ENCODE measurements around the gene HOXB5. TPM values are rescaled to one million over a fixed set of nuclear protein-coding genes. Genes with fewer than 3 reads are reported as not detected.

The HOXB5 gene
- total RNA-seq, 1 experiment from 2014 or later: not detected

DNA sequence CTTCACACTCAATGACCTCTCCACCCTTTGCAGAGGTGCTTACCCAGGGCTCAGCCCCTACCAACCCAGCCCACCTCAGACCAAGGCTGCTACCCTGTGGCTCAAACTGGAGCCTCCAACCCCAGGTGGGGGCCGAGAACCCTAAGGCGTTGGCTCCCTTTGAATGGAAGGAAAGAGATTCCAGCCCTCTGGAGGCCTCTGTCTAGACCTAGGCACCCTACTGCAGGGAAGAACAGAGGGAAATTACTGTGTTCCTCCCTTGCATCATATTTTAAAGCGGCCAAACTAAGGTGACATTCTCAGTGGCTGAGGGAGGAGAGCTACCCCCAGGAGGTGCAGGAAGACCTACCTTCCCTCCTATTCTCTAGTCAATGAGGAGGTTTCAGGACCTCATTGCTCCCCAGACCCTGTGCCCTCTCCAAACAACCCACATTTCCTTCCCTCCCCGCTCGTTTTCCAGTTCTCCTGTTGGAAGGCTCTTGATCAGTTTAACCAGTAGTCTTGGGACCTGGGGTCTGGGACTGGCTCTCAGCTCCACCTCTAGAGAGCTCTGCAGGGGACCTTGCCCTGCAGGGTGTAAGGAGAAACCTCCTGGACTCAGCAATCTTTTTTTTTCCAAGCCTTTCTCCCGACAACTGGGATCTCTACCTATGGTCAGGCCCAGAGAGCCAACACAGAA, 27.0 kb upstream of the HOXB5 start:
- in situ Hi-C loops (cut with HindIII; ENCODE audit: low pct_unique_long_range_greater_than_20kb, low sequenced_read_pairs): no loop called here

DNA sequence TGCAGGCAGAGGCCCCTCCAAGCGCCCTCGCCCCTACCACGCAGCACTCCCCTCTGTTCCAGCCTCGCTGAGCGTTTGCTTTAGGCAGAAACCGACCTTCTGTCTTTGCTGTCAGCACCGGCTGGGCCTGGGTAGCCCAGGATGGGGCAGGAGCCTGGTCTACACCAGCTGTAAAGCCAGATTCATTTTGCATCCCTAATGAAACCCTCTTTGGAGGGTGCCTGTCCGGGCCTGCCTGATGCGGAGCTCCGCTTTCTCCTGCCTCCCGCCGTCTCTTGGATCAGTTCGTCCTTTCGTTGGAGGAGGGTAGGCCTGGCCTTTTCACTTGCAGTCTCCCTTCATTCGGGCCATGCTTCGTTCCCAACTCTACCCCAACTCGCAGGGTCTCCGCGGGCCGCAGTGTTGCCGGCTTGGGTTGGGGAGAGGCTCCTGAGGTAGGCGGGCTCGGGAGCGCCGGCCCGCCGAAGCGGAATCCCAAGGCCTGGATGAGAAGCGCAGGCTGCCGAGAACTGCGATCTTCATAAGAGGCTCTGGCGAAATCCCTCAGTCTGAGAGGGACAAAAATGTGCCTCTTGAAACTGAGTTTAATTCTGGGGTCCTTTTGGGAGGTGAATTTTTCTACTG, 26.4 kb upstream of the HOXB5 start:
- in situ Hi-C loops (cut with HindIII; ENCODE audit: low pct_unique_long_range_greater_than_20kb, low sequenced_read_pairs): no loop called here
- DNase-seq (ENCODE audit: low read depth): no peak

More for the DNA sequence above, 27.0 kb upstream of the HOXB5 start:
- DNase-seq (ENCODE audit: low read depth): no peak

DNA sequence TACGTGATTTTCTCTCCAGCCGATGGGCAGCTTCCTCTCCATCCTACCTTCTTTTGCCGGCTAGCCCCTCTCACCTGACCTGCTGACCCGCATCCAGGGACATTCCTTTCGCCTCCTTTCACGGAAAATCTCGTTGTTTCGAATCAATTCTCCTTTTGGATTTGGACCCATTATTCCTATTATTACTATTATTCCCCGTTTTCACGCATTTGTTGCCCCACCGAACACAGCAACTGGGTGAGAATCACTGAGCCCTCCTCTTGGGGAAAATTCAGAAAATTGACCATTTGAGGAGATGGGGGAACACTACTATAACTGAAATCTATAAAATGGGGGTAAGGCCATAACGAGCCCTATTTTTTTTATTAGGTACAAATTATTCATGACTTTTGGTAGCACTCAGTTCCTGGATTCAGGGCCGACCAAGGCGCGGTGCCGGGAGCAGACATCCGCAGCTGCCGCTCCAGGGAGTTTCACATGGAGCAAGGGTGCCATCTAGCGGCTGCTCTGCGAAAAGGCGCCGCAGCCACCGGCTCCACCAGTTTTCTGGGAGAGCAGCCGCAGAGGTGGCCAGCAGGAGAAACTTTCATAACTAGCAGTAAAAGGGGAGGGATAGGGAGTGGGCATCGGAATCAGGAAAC, 24.8 kb upstream of the HOXB5 start:
- in situ Hi-C loops (cut with HindIII; ENCODE audit: low pct_unique_long_range_greater_than_20kb, low sequenced_read_pairs): no loop called here
- peak; percentile 75 for DNase-seq (ENCODE audit: low read depth)

DNA sequence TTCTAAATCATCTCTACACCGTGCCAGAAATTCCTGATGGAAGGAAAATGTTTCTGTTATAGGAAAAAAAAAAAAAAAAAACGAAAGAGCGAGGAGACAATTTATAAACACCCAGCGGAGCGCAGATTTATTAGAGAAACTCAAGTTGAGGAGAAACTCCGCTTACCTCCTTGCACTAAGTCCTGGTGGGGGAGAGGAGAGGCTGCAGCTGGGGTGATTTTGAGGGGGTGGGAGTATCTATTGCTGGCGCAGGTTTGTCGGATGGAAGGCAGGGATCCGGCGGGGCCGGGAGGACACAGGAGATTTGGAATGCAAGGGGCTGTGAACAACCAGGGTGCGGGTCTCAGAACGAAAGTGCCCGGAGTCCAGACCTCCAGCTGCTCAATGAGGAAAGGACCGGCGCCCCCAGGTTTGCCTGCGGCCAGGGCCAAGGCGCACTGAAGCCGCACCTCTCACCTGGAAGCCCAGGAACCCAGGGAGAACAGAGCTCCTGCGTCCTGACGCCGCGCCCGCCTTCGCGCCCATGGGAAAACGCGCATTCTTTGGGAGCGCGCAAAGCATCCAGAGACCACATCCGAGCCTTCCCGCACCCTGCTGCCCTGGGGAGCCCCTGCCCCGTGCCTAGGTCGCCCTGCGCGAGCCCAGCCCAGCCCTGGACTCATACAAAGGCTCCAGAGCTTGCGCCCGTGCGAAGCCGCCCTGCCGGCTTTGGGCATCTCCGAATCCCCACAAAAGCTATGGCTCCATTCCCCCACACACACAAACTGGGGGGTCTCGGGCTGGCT, 24.1 kb upstream of the HOXB5 start:
- in situ Hi-C loops (cut with HindIII; ENCODE audit: low pct_unique_long_range_greater_than_20kb, low sequenced_read_pairs): no loop called here
- DNase-seq (ENCODE audit: low read depth): no peak

DNA sequence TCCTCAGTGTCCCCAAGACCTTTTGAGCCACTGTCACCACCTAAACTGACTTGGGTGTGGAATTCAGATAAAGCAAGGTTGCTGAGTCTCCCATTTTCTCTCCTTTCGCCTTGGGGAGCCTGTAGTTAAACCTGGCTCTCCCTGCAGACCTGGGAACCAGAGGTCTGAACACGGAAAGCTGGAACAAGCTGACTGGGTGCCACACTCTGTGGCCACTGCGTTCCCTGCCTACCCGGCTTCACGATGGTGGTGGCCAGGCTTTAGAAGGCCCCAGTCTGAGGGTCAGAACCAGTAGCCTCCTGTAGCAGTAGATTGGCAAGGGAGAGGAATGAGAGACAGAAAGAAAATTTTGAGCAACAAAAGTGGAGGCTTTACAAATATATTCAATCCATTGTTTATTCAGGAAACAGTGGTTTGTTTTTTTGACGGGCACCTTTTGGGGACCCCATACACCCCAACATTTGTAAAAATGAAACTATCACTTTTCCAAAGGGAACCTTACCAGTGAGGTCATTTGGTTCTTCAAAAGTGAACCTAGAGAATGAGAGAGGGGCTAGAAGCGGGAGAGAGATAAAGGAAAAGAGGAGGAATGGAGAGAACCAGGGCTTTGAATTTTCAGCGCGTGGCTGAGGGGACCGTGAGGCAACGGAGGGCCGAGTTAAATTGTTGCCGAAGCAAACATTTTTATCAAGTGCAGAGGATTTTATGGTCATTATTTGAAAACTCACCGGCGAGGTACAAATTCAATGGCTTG, 23.3 kb upstream of the HOXB5 start:
- DNase-seq (ENCODE audit: low read depth): no peak
- in situ Hi-C loops (cut with HindIII; ENCODE audit: low pct_unique_long_range_greater_than_20kb, low sequenced_read_pairs): no loop called here

DNA sequence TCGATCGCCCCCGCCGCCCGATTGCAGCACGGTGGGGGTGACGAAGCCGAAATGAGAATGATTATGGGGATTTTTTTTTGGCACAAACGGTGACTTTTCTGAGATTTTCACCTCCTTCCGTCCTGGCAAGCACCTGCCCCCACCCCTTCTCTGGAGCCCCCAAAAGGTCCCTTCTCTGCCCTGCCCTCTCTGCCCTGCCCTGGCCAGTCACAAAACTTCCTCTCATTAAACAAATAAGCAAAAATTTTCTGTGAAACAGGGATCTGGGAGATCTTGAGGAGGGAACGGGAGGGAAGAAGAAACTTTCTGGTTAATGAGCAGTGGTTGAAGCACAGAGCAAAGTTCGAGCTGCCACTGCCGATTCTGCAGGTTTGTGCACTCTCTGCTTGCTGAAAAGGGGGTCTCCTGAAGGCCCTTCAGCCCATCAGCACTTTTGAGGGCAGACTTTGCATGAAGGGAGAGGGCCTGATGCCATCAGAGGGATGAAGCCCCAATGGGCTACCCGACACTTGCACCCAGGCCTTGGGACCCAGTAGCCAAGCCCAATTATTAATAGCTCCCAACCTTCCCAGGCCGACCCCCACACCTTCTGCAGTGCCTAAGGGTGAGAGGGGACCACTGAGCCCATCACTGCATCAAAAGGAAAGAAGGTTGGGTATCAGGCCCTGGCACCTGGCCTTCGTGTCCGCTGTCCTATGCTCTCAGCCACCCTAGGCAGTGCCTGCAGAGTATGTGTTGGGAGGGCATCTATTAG, 22.6 kb upstream of the HOXB5 start:
- no peak for DNase-seq (ENCODE audit: low read depth)
- in situ Hi-C loops (cut with HindIII; ENCODE audit: low pct_unique_long_range_greater_than_20kb, low sequenced_read_pairs): no loop called here

DNA sequence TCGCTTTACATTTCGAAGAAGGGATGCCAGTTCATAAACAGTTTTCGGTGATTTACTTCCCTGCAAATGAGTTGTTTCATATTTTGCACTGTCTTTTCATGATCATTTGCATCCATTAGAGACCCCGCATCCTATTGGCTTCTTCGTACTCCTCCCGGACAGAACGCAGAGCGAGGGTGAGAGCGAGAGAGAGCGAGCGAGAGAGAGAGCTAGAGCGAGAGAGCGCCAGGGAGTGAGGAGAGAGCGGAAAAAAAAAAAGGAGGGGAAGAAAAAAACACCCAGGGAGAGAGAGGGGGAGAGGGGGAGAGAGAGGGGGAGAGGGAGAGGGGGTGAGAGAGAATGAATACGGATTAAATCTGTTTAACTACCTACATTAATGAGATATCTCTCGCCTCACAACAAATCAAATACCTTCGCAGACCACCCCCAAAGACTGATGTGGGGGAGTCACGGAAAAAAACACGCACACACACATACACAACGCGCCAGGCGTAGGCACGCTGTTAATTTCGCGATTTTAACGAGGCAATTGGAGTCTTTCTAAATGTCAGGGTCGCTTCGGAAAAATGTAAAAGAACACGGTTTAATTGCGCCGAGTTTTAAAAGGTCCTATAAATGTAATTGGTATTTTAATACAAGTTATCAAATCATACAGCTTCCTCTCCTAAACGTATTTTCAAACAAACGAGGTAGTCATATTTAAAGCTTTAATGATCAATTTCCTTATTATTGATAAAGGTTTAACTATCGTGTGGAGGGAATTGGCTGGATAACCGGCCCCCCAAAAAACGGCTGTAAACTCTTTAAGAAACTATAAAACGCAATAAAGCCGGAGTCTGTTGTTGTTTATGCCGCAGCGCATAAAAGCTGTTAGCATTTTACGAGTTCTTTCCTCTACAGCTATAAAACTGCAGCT, 21.7 kb upstream of the HOXB5 start, which contains the start of gene HOXB8:
Gene HOXB8, minus strand, starts transcription at position 246 of the 916 bp plus-strand sequence. CDS start 588 bp downstream, outside the sequence.
- no peak for DNase-seq (ENCODE audit: low read depth)
- in situ Hi-C loops (cut with HindIII; ENCODE audit: low pct_unique_long_range_greater_than_20kb, low sequenced_read_pairs): no loop called here

DNA sequence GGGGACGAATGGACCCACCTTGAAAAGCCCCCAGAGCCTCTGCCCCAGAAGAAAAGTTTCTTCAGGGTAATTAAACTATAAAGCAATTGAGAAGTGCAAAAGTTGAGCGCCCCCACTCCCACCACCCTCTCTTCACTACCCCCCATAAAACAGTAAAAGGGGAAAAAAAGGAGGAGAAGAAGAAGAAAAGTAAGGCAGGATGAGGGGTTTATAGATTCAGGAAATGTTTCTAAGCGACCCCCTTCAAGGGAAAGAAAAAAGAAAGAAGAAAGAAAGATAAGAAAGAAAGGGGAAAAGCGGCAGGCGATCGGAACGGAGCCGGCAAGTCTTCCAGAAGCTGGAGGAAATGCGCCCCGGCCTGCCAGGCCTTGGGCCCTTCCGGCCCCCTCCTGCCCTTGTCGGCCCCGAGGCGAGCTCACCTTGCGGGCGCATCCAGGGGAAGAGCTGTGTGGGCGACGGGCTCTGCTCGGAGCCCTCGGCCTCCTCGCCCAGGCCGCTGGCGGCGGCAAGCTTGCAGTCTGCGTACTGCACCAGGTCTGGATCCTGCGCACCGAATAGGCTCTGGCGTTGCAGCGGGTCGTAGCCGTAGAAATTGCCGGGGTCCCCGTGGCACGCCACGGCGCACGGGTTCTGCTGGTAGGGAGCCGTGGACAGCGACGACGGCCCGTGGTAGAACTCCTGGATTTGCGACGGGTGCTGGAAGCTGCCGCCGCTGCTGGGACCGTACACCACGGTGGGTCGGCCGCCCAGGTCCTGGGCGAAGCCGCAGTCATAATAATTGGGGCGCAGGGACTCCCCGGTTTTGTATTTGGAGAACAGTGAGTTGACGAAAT, 20.5 kb upstream of the HOXB5 start:
- DNase-seq (ENCODE audit: low read depth): no peak
- in situ Hi-C loops (cut with HindIII; ENCODE audit: low pct_unique_long_range_greater_than_20kb, low sequenced_read_pairs): no loop called here

DNA sequence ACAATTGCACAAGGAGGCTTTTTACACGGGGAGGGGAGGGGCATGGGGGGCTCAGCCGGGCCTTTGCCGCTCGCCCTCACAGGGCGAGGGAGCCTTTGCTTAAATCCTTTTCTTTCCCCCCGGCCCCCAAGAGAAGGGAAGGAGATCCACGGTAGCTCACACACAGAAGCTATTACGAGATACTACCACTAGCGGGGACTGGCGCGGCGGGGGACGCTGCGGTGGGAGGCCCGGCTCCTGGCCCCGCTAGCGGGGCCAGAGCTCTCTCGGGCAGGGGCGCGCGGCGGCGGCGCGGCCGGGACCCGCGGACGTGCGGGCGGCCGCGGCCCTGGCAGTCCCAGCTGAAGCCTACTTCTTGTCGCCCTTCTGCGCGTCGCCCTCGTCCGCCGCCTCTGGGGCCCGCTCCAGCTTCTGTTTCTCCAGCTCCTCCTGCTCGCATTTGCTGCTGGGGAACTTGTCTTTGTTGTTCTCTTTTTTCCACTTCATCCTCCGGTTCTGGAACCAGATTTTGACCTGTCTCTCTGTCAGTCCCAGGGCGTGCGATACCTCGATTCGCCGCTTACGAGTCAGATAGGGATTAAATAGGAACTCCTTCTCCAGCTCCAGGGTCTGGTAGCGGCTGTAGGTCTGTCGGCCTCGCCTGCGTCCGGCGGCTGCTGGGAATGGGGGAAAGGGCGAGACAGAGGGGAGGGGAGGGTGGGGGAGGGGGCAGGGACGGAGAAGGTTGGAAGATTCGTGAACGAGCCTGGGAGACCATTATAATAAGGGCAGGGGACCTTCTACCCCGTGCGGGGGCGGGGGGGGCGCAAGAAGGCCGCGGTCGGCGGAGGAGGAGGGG, 19.5 kb upstream of the HOXB5 start:
- peak; percentile 69 for DNase-seq (ENCODE audit: low read depth)
- in situ Hi-C loops (cut with HindIII; ENCODE audit: low pct_unique_long_range_greater_than_20kb, low sequenced_read_pairs): no loop called here

DNA sequence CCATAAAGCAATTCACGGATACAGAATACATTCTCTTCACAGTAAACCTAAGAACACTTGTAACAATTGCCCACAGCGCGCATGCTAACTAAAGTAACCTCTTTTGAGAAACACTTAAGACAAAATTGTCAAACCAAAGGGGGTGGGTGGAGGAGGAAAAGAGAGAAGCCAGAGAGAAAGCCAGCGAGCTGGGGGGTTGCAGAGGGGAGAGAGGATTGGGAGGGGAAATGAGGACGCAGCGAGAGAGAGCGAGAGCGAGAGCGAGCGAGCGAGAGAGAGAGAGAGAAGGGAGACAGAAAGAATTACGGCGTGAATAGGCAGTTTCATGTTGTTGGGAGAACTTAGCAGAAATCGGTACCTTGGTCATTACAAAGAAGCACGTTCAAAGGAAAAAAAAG, 18.9 kb upstream of the HOXB5 start:
- in situ Hi-C loops (cut with HindIII; ENCODE audit: low pct_unique_long_range_greater_than_20kb, low sequenced_read_pairs): no loop called here
- peak; percentile 60 for DNase-seq (ENCODE audit: low read depth)

DNA sequence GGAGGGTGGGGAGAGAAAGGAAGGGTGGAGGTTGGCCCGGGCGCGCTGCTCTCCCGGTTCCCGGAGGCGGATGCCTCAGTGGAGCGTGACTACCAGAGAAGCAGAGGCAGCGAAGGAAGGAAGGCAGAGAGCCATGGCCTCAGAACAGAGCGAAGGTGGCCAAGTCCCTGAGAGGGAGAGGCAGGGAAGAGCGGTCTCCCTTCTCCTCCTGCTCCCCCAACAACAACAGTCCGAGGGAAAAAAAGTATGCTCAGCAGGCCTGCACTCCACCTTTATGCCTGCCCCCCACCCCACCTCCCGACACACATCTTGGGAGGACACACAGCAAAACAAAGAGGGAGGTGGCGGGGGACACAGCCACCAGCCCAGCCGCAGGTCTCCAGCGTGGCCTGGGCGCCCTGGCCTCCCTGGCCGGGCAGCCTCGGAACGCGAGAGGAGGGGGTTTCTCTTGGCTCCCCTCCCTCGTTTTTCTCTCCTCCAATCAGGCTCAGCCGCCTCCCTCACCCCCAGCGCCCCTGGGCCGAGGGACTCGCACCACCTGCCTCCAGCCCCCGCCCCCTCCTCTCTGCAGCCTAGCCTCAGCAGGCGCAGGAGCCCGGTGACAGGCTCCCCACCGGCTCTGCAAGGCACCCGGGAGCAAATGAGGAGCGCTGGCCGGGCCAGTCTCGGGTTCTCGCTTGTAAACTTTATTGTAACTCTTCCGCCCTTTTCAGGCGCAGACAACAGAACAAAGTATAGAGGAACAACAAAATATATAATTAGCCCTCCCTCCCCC, 18.3 kb upstream of the HOXB5 start:
- in situ Hi-C loops (cut with HindIII; ENCODE audit: low pct_unique_long_range_greater_than_20kb, low sequenced_read_pairs): no loop called here

DNA sequence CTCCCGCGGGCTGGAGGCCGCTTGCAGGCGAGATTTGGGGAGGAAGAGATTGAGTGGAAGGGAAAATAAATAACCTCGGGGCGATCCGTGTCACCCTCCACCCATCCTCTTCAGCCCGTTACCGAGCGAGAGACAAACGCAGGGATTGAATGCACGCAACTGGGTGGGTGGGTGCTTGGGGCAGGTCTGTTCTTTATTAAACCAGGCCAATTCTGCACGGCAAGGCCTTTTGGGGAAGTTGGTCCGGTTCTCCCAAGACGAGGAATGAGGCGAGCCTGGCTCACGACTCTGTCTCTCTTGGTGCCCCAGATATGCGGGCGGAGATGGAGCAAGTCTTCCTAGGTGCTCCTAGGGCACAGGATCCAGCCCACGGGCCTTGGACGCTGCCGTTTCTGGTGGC, 17.6 kb upstream of the HOXB5 start:
- in situ Hi-C loops (cut with HindIII; ENCODE audit: low pct_unique_long_range_greater_than_20kb, low sequenced_read_pairs): no loop called here
- DNase-seq (ENCODE audit: low read depth): peak; percentile 73

More for the DNA sequence above, 18.3 kb upstream of the HOXB5 start:
- peak; percentile 79 for DNase-seq (ENCODE audit: low read depth)

DNA sequence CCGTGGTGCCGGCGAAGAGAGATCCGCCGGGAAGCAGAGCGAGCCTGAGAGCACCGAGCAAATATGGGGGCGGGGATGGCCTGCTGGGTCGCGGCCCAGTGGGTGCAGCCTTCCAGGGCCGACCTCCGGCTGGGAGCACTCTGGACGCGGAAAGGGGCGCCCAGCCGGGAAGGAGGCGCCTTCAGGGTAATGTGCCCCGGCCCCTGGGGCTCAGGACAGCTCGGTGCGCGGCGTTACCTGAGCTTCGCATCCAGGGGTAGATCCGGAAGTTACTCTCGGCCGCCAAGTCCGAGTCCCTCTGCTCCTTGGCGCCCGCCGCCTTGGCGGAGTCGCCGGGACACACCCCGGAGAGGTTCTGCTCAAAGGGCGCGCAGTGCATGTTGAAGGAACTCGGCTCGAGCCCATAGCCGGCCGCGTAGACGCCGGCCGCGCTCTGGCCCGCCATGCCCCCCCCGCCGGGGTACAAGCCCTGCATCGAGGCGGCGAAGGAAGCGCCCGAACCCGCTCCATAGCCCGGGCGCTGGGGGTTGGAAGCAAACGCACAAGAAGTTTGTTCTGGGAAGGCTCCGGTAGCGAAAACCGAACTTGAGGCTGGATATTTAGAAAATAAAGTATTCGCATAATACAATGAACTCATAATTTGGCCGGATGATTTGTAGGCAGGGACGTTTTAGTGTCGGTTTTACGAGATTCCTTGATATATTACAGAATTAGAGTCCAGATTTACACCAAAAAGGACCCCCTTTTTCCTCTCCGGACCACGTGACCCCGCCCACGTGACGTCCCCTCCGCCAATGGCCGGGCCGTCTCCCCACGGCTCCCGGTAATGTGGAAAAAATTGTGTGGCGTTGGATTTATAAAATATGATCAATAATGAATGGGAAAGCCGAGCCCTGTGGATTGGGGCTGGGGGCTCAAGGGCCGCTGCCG, 17.0 kb upstream of the HOXB5 start, which contains the start of gene HOXB7:
Gene HOXB7, minus strand, starts transcription at position 736 of the 930 bp plus-strand sequence. Its CDS starts 99 bp downstream, at position 637.
- in situ Hi-C loops (cut with HindIII; ENCODE audit: low pct_unique_long_range_greater_than_20kb, low sequenced_read_pairs): no loop called here
- peak; percentile 81 for DNase-seq (ENCODE audit: low read depth)
